SK-N-SH treated with all-trans-retinoic acid at 6 μM for 48 hours (cell line): ENCODE measurements around the gene YPEL1.
"Not testable (repeated sequence)": the region's sequence is repeated elsewhere in the genome, so short reads cannot be mapped to it uniquely, and the experiment has no call there.

Source experiments
- ATAC-seq: fragments of 200-7000 bp; cut with Tn5 transposase; 3 replicates; pipeline ENCODE4 v1.9.1; 2020; ENCODE audit warnings: mild to moderate bottlenecking, moderate library complexity
- ARNTL ChIP-seq: fragments of 450-650 bp; formaldehyde crosslinking; IDR thresholded peaks from 2 replicates; pipeline ENCODE4 v1.5.0; 2020; ENCODE audit warnings: low read depth, mild to moderate bottlenecking, moderate library complexity, borderline replicate concordance
- BACH2 ChIP-seq: fragments of 250-450 bp; sonication (Bioruptor Pico); IDR thresholded peaks from 2 replicates; pipeline ENCODE4 v1.9.0; 2021; ENCODE audit warnings: mild to moderate bottlenecking, borderline replicate concordance
- CSDC2 ChIP-seq: fragments of 250-450 bp; sonication (Bioruptor Pico); IDR thresholded peaks from 2 replicates; pipeline ENCODE4 v1.5.0; 2020; ENCODE audit warnings: mild to moderate bottlenecking, moderate library complexity
- ESRRG ChIP-seq: fragments of 250-450 bp; sonication (Bioruptor Pico); IDR thresholded peaks from 2 replicates; pipeline ENCODE4 v1.6.1; 2021; ENCODE audit warnings: mild to moderate bottlenecking
- GLIS3 ChIP-seq: fragments of 250-450 bp; sonication (Bioruptor Pico); IDR thresholded peaks from 2 replicates; pipeline ENCODE4 v1.5.0; 2020; ENCODE audit warnings: mild to moderate bottlenecking, moderate library complexity
- ISL1 ChIP-seq: fragments of 250-450 bp; sonication (Bioruptor Pico); IDR thresholded peaks from 2 replicates; pipeline ENCODE4 v2.1.2; 2022; ENCODE audit warnings: mild to moderate bottlenecking, moderate library complexity
- OSR1 ChIP-seq: fragments of 250-450 bp; sonication (Bioruptor Pico); IDR thresholded peaks from 2 replicates; pipeline ENCODE4 v1.8.0; 2022; ENCODE audit warnings: moderate library complexity, mild to moderate bottlenecking, inconsistent platforms
- PPARA ChIP-seq: fragments of 250-450 bp; sonication (Bioruptor Pico); IDR thresholded peaks from 2 replicates; pipeline ENCODE4 v1.5.0; 2020; ENCODE audit warnings: mild to moderate bottlenecking, borderline replicate concordance
- SNAI2 ChIP-seq: fragments of 250-450 bp; sonication (Bioruptor Pico); IDR thresholded peaks from 2 replicates; pipeline ENCODE4 v1.5.0; 2020; ENCODE audit warnings: mild to moderate bottlenecking, moderate library complexity
- TCF4 ChIP-seq: fragments of 250-450 bp; sonication (Bioruptor Pico); IDR thresholded peaks from 2 replicates; pipeline ENCODE4 v1.8.0; 2021; ENCODE audit warnings: mild to moderate bottlenecking, moderate library complexity, borderline replicate concordance
- TOX ChIP-seq: fragments of 250-450 bp; sonication (Bioruptor Pico); IDR thresholded peaks from 2 replicates; pipeline ENCODE4 v1.8.0; 2021; ENCODE audit warnings: mild to moderate bottlenecking, moderate library complexity, borderline replicate concordance
- ZC3H10 ChIP-seq: fragments of 250-450 bp; sonication (Bioruptor Pico); IDR thresholded peaks from 2 replicates; pipeline ENCODE4 v1.5.1; 2021; ENCODE audit warnings: mild to moderate bottlenecking, moderate library complexity
- ZFP3 ChIP-seq: fragments of 250-450 bp; sonication (Bioruptor Pico); IDR thresholded peaks from 2 replicates; pipeline ENCODE4 v1.5.0; 2020; ENCODE audit warnings: mild to moderate bottlenecking, moderate library complexity
- ZFP30 ChIP-seq: fragments of 450-650 bp; formaldehyde crosslinking; IDR thresholded peaks from 2 replicates; pipeline ENCODE4 v1.5.0; 2022; ENCODE audit warnings: mild to moderate bottlenecking, moderate library complexity
- ZNF565 ChIP-seq: fragments of 450-650 bp; formaldehyde crosslinking; conservative IDR thresholded peaks from 2 replicates; pipeline ENCODE4 v1.5.0; 2020; ENCODE audit warnings: low read depth, mild to moderate bottlenecking, moderate library complexity
- ZNF70 ChIP-seq: fragments of 450-650 bp; formaldehyde crosslinking; IDR thresholded peaks from 2 replicates; pipeline ENCODE4 v1.5.0; 2020; ENCODE audit warnings: mild to moderate bottlenecking, moderate library complexity
- ZNF8 ChIP-seq: fragments of 450-650 bp; formaldehyde crosslinking; IDR thresholded peaks from 2 replicates; pipeline ENCODE4 v1.5.0; 2020; ENCODE audit warnings: mild to moderate bottlenecking, moderate library complexity
- TF ChIP-seq, protein P1 (sequence below): fragments of 250-450 bp; sonication (Bioruptor Pico); IDR thresholded peaks from 2 replicates; pipeline ENCODE4 v1.5.1; 2020; ENCODE audit warnings: low read depth, mild to moderate bottlenecking, moderate library complexity
- TF ChIP-seq, protein P2 (sequence below): fragments of 250-450 bp; sonication (Bioruptor Pico); IDR thresholded peaks from 2 replicates; pipeline ENCODE4 v1.8.0; 2020; ENCODE audit warnings: mild to moderate bottlenecking, moderate library complexity, borderline replicate concordance
- TF ChIP-seq, protein P3 (sequence below): fragments of 250-450 bp; sonication (Bioruptor Pico); IDR thresholded peaks from 2 replicates; pipeline ENCODE4 v1.5.0; 2020; ENCODE audit warnings: mild to moderate bottlenecking, moderate library complexity
- TF ChIP-seq, protein P4 (sequence below): fragments of 250-450 bp; sonication (Bioruptor Pico); IDR thresholded peaks from 2 replicates; pipeline ENCODE4 v1.5.1; 2021; ENCODE audit warnings: mild to moderate bottlenecking, moderate library complexity

The YPEL1 gene

DNA sequence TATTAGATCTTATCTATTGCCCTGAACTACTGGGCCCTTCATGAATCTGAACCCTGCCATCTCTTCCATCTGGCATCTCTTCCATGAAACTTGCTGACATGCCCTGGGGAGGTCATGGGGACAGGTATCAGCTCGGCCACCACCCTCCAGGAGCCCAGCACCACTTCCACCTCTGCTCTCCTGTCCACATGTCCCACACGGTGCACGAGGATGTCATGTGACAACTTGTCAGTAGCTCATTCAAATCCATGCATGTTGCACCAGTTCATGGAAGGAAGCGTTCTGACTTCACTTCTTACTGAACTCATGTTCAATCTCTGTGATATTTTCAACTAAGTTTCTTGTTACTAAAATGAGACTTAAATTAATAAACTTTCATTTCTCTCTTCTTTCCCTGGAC, 16.6 kb downstream of the YPEL1 start:
- TF ChIP-seq BACH2 (CRISPR knock-in tag) (no peak), OSR1 (no peak), ESRRG (CRISPR knock-in tag) (no peak), ISL1 (CRISPR knock-in tag) (no peak), GLIS3 (CRISPR knock-in tag) (no peak), ZFP30 (CRISPR knock-in tag) (no peak), CSDC2 (CRISPR knock-in tag) (no peak), ARNTL (no peak), ZC3H10 (CRISPR knock-in tag) (no peak), TCF4 (CRISPR knock-in tag) (no peak), ZNF565 (CRISPR knock-in tag) (no peak), PPARA (CRISPR knock-in tag) (no peak), ZNF70 (CRISPR knock-in tag) (no peak), SNAI2 (CRISPR knock-in tag) (no peak), ZFP3 (no peak), ZNF8 (CRISPR knock-in tag) (no peak)
- TF ChIP-seq, protein P1, sequence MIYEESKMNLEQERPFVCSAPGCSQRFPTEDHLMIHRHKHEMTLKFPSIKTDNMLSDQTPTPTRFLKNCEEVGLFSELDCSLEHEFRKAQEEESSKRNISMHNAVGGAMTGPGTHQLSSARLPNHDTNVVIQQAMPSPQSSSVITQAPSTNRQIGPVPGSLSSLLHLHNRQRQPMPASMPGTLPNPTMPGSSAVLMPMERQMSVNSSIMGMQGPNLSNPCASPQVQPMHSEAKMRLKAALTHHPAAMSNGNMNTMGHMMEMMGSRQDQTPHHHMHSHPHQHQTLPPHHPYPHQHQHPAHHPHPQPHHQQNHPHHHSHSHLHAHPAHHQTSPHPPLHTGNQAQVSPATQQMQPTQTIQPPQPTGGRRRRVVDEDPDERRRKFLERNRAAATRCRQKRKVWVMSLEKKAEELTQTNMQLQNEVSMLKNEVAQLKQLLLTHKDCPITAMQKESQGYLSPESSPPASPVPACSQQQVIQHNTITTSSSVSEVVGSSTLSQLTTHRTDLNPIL (CRISPR knock-in tag) = no peak
- TF ChIP-seq, protein P2, sequence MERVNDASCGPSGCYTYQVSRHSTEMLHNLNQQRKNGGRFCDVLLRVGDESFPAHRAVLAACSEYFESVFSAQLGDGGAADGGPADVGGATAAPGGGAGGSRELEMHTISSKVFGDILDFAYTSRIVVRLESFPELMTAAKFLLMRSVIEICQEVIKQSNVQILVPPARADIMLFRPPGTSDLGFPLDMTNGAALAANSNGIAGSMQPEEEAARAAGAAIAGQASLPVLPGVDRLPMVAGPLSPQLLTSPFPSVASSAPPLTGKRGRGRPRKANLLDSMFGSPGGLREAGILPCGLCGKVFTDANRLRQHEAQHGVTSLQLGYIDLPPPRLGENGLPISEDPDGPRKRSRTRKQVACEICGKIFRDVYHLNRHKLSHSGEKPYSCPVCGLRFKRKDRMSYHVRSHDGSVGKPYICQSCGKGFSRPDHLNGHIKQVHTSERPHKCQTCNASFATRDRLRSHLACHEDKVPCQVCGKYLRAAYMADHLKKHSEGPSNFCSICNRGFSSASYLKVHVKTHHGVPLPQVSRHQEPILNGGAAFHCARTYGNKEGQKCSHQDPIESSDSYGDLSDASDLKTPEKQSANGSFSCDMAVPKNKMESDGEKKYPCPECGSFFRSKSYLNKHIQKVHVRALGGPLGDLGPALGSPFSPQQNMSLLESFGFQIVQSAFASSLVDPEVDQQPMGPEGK = no peak
- TF ChIP-seq, protein P3, sequence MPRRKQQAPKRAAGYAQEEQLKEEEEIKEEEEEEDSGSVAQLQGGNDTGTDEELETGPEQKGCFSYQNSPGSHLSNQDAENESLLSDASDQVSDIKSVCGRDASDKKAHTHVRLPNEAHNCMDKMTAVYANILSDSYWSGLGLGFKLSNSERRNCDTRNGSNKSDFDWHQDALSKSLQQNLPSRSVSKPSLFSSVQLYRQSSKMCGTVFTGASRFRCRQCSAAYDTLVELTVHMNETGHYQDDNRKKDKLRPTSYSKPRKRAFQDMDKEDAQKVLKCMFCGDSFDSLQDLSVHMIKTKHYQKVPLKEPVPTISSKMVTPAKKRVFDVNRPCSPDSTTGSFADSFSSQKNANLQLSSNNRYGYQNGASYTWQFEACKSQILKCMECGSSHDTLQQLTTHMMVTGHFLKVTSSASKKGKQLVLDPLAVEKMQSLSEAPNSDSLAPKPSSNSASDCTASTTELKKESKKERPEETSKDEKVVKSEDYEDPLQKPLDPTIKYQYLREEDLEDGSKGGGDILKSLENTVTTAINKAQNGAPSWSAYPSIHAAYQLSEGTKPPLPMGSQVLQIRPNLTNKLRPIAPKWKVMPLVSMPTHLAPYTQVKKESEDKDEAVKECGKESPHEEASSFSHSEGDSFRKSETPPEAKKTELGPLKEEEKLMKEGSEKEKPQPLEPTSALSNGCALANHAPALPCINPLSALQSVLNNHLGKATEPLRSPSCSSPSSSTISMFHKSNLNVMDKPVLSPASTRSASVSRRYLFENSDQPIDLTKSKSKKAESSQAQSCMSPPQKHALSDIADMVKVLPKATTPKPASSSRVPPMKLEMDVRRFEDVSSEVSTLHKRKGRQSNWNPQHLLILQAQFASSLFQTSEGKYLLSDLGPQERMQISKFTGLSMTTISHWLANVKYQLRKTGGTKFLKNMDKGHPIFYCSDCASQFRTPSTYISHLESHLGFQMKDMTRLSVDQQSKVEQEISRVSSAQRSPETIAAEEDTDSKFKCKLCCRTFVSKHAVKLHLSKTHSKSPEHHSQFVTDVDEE (CRISPR knock-in tag) = no peak
- no peak for ATAC-seq

DNA sequence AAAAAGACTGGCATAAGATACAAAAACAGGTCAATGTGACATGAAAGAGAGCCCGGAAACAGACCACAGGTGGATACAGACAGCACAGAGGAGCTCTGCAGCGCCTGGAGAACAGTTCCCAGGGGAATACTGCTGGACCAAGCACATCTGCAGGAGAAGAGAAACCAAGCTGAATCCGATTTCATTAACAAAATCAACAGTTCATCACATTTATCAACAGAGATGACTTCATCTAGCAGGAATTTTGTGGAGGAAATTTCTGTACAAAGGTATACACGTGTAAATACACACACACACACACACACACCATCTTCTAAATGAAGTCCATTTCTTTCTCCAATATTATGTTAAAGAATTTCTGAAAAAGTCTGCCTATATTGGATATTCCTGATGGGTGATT, 17.1 kb downstream of the YPEL1 start:
- TF ChIP-seq CSDC2 (CRISPR knock-in tag) (no peak), ZFP30 (CRISPR knock-in tag) (no peak), ZFP3 (no peak), ISL1 (CRISPR knock-in tag) (no peak), PPARA (CRISPR knock-in tag) (no peak)
- TF ChIP-seq, protein P2 = no peak
- no peak for ATAC-seq

DNA sequence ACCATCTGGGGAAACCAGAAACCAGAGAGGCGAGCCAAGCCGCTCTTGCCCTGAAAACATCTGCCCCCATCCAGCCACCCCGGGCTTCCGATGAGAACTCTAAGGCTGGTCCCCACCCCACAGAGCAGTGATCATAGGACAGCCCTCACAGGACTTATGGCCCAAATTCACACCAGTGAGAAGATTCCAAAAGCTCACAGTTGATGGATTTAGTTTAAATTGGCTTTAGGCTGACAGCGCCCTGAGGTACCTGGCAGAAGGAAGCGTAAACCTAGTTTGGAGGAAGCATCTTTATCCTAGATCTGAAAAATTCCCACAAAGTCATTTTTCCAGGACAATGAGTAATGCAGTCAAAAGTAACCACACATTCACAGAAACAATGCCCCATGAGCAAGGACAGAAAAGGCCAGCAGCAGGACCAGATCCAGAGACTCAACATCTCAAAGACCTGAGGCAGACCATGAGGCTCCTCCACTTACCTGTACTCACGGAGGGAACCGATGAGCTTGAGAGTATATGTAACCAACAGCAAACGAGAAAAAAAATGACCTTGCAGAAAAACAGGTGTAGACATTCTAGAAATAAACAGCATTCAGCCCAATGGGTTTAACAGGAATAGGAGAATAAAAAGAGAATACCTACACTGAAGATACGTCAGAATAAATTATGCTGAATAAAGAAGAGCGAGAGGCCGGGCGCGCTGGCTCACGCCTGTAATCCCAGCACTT, 19.0 kb downstream of the YPEL1 start:
- ATAC-seq = not testable (repeated sequence)

DNA sequence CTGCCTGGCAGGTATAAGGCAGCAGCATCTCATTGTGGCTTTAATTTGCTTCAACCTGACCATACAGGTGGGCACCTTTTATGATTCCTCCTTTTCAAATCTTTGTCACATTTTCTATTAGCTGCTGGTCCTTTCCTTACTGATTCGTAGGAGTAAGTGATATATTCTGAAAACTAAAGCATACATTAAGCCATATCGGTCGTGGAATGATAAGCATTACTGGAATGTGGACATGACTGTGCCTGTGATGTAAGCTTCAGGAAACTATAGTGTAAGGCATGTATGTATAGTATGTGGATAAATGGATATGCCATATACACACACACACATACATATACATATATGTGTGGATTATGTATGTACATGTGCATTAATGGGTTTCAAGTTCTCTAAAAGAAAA, 20.8 kb downstream of the YPEL1 start:
- ATAC-seq = no peak
- TF ChIP-seq, protein P3 (CRISPR knock-in tag) = no peak
- TF ChIP-seq ZFP3 (no peak), ESRRG (CRISPR knock-in tag) (no peak), ZFP30 (CRISPR knock-in tag) (no peak), BACH2 (CRISPR knock-in tag) (no peak), CSDC2 (CRISPR knock-in tag) (no peak), TOX (CRISPR knock-in tag) (no peak), SNAI2 (CRISPR knock-in tag) (no peak), ZNF8 (CRISPR knock-in tag) (no peak), ZC3H10 (CRISPR knock-in tag) (no peak), ZNF565 (CRISPR knock-in tag) (no peak)
- TF ChIP-seq, protein P4, sequence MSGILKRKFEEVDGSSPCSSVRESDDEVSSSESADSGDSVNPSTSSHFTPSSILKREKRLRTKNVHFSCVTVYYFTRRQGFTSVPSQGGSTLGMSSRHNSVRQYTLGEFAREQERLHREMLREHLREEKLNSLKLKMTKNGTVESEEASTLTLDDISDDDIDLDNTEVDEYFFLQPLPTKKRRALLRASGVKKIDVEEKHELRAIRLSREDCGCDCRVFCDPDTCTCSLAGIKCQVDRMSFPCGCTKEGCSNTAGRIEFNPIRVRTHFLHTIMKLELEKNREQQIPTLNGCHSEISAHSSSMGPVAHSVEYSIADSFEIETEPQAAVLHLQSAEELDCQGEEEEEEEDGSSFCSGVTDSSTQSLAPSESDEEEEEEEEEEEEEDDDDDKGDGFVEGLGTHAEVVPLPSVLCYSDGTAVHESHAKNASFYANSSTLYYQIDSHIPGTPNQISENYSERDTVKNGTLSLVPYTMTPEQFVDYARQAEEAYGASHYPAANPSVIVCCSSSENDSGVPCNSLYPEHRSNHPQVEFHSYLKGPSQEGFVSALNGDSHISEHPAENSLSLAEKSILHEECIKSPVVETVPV (CRISPR knock-in tag) = no peak
- TF ChIP-seq, protein P2 = no peak
